ENCODE results near the gene TH. TPM values are rescaled to one million over a fixed set of nuclear protein-coding genes. Genes with fewer than 3 reads are reported as not detected.

The TH gene
- total and polyA plus RNA-seq, 2 experiments from 2014 or later: not detected

- Histone ChIP-seq H3K27me3 (no peaks in the 10 kb centered on the region), H3K9me3 (ENCODE audit: low read depth) (no peaks in the 10 kb centered on the region), H3K4me1 (ENCODE audit: low read depth) (peaks cover 9% of the 10 kb centered on the region), H3K27ac (no peak overlapping the region), H3K36me3 (no peaks in the 10 kb centered on the region), H3K4me3 (no peak overlapping the region)
- DNase-seq (ENCODE audit: low read depth in 1 of 2, low spot score in 1 of 2): peak; percentile 68 to 81
- TF ChIP-seq CTCF (IDR thresholded peaks at IDR 0.05; ENCODE audit: low read depth, low read length): peak; percentile 83
Measured at GRCh38 chr11:2156416-2157182, 15.0 kb downstream of the TH start.

- no peak for DNase-seq (ENCODE audit: low read depth in 1 of 2, low spot score in 1 of 2)
- no peaks in the 10 kb centered on the region for H3K36me3 ChIP-seq
- H3K4me1 ChIP-seq (ENCODE audit: low read depth): peaks cover 9% of the 10 kb centered on the region
- H3K27ac ChIP-seq: no peak overlapping the region
- no peaks in the 10 kb centered on the region for H3K9me3 ChIP-seq (ENCODE audit: low read depth)
- H3K27me3 ChIP-seq: no peaks in the 10 kb centered on the region
- no peak overlapping the region for H3K4me3 ChIP-seq
- TF ChIP-seq CTCF (IDR thresholded peaks at IDR 0.05; ENCODE audit: low read depth, low read length): no peak
Measured at GRCh38 chr11:2155511-2155910, 16.1 kb downstream of the TH start.

GRCh38 chr11:2154889-2155288 lies 16.7 kb downstream of the TH start:
- Histone ChIP-seq H3K4me3 (no peak overlapping the region), H3K27ac (no peak overlapping the region), H3K9me3 (ENCODE audit: low read depth) (no peaks in the 10 kb centered on the region), H3K36me3 (no peaks in the 10 kb centered on the region), H3K4me1 (ENCODE audit: low read depth) (peaks cover 9% of the 10 kb centered on the region), H3K27me3 (no peaks in the 10 kb centered on the region)
- TF ChIP-seq CTCF (IDR thresholded peaks at IDR 0.05; ENCODE audit: low read depth, low read length): no peak
- no peak for DNase-seq (ENCODE audit: low read depth in 1 of 2, low spot score in 1 of 2)

- H3K27ac ChIP-seq: no peak overlapping the region
- H3K4me1 ChIP-seq (ENCODE audit: low read depth): peaks cover 4% of the 10 kb centered on the region
- H3K4me3 ChIP-seq: no peak overlapping the region
- no peak for DNase-seq (ENCODE audit: low read depth in 1 of 2, low spot score in 1 of 2)
- H3K36me3 ChIP-seq: no peaks in the 10 kb centered on the region
- no peak for TF ChIP-seq CTCF (IDR thresholded peaks at IDR 0.05; ENCODE audit: low read depth, low read length)
- no peaks in the 10 kb centered on the region for H3K9me3 ChIP-seq (ENCODE audit: low read depth)
- peaks cover 1% of the 10 kb centered on the region for H3K27me3 ChIP-seq
Measured at GRCh38 chr11:2154195-2154585, 17.4 kb downstream of the TH start.

GRCh38 chr11:2153581-2154194 lies 17.9 kb downstream of the TH start:
- Histone ChIP-seq H3K27me3 (peaks cover 6% of the 10 kb centered on the region), H3K4me1 (ENCODE audit: low read depth) (no peaks in the 10 kb centered on the region), H3K36me3 (no peaks in the 10 kb centered on the region), H3K27ac (no peak overlapping the region), H3K9me3 (ENCODE audit: low read depth) (no peaks in the 10 kb centered on the region), H3K4me3 (no peak overlapping the region)
- TF ChIP-seq CTCF (IDR thresholded peaks at IDR 0.05; ENCODE audit: low read depth, low read length): no peak
- no peak for DNase-seq (ENCODE audit: low read depth in 1 of 2, low spot score in 1 of 2)

All from cardiac muscle cell (in vitro differentiated cells and primary cell).